Measurements from ENCODE around the gene THSD1. TPM values are rescaled to one million over a fixed set of nuclear protein-coding genes. Genes with fewer than 3 reads are reported as not detected.
"Not testable (repeated sequence)": the region's sequence is repeated elsewhere in the genome, so short reads cannot be mapped to it uniquely, and the experiment has no call there.

Gene THSD1
- total RNA-seq, 4 donors from 2014 or later = 3.6 to 4.9 (median 4.5) TPM

GRCh38 chr13:52419080-52419479, 13.1 kb upstream of the THSD1 start:
- in situ Hi-C loops (cut with MboI; ENCODE audit: low sequenced_read_pairs in 4 of 4) = no loop called here
- H3K27ac ChIP-seq = no peak overlapping the region
- ATAC-seq = no peak
- intact Hi-C loops (cut with DNase I; ENCODE audit: low total_unique reads) = no loop called here
- no peaks in the 10 kb centered on the region for H3K27me3 ChIP-seq
- H3K9me3 ChIP-seq = no peaks in the 10 kb centered on the region
- no peaks in the 10 kb centered on the region for H3K4me1 ChIP-seq
- peaks cover 2 to 72% of the 10 kb centered on the region in 2 donors for H3K36me3 ChIP-seq
- TF ChIP-seq, protein P1, sequence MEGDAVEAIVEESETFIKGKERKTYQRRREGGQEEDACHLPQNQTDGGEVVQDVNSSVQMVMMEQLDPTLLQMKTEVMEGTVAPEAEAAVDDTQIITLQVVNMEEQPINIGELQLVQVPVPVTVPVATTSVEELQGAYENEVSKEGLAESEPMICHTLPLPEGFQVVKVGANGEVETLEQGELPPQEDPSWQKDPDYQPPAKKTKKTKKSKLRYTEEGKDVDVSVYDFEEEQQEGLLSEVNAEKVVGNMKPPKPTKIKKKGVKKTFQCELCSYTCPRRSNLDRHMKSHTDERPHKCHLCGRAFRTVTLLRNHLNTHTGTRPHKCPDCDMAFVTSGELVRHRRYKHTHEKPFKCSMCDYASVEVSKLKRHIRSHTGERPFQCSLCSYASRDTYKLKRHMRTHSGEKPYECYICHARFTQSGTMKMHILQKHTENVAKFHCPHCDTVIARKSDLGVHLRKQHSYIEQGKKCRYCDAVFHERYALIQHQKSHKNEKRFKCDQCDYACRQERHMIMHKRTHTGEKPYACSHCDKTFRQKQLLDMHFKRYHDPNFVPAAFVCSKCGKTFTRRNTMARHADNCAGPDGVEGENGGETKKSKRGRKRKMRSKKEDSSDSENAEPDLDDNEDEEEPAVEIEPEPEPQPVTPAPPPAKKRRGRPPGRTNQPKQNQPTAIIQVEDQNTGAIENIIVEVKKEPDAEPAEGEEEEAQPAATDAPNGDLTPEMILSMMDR (IDR thresholded peaks at IDR 0.05 in 4 of 5, conservative IDR thresholded peaks at IDR 0.05 in 1 of 5) = no peak
- no peak for TF ChIP-seq POLR2A (IDR thresholded peaks at IDR 0.05)
- no peak overlapping the region for H3K4me3 ChIP-seq
- no peak for DNase-seq

DNA sequence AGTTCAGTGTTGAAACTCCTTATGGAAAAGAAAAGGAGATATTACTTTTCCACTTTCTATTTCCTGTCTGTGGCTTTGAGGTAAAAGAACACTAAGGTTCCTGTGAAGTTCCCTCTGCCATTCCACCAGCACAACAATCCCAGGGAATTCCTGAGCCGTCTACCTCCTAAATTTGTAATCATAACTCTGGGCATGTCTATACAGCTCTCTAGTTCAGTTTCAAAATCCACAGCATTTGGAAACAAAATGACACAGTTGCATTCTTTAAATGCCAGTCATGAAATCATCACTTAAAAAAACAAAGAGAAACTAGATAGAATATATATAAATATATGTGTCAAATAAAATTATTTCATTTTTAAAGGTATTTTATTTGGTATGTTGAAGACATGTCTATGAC, 9.0 kb upstream of the THSD1 start:
- no peak for ATAC-seq
- H3K27me3 ChIP-seq = no peaks in the 10 kb centered on the region

DNA sequence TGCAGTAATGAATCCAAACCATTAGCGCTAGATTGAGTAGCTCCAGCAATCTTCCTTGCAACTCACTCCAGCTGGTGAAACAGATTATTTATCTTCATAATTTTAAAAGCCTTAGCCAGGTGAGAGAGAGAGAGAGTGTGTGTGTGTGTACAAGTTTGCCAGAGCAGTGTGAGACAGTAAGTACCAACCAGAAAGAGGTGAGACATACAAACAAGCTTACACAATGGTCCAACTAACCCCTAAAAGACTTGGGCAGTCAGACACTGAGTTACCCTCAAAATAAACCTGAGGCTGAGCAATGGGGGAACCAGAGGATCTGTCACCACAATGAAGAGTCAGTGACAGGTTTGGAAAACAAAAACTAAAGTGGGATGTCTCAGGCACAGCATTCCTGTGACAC, 8.1 kb upstream of the THSD1 start:
- H3K36me3 ChIP-seq = peaks cover 0 to 67% of the 10 kb centered on the region in 2 donors
- H3K27me3 ChIP-seq = no peaks in the 10 kb centered on the region
- TF ChIP-seq, protein P1 (IDR thresholded peaks at IDR 0.05 in 4 of 5, conservative IDR thresholded peaks at IDR 0.05 in 1 of 5) = no peak
- TF ChIP-seq POLR2A (IDR thresholded peaks at IDR 0.05) = no peak
- no peaks in the 10 kb centered on the region for H3K4me1 ChIP-seq
- ATAC-seq (no peak), DNase-seq (no peak)
- in situ Hi-C loops (cut with MboI; ENCODE audit: low sequenced_read_pairs in 4 of 4) = no loop called here
- intact Hi-C loops (cut with DNase I; ENCODE audit: low total_unique reads) = no loop called here
- no peaks in the 10 kb centered on the region for H3K9me3 ChIP-seq
- H3K27ac ChIP-seq = no peak overlapping the region
- no peak overlapping the region for H3K4me3 ChIP-seq

More for the DNA sequence above, 9.0 kb upstream of the THSD1 start:
- DNase-seq = no peak
- H3K36me3 ChIP-seq = peaks cover 0 to 67% of the 10 kb centered on the region in 2 donors
- intact Hi-C loops (cut with DNase I; ENCODE audit: low total_unique reads) (no loop called here), in situ Hi-C loops (cut with MboI; ENCODE audit: low sequenced_read_pairs in 4 of 4) (no loop called here)
- no peak overlapping the region for H3K4me3 ChIP-seq
- TF ChIP-seq, protein P1 (IDR thresholded peaks at IDR 0.05 in 4 of 5, conservative IDR thresholded peaks at IDR 0.05 in 1 of 5) = no peak
- no peak for TF ChIP-seq POLR2A (IDR thresholded peaks at IDR 0.05)
- no peaks in the 10 kb centered on the region for H3K4me1 ChIP-seq
- H3K27ac ChIP-seq = no peak overlapping the region
- no peaks in the 10 kb centered on the region for H3K9me3 ChIP-seq

- H3K36me3 ChIP-seq = peaks cover 0 to 56% of the 10 kb centered on the region in 2 donors
- DNase-seq = no peak
- no peak overlapping the region for H3K27ac ChIP-seq
- ATAC-seq = no peak
- in situ Hi-C loops (cut with MboI; ENCODE audit: low sequenced_read_pairs in 4 of 4) (no loop called here), intact Hi-C loops (cut with DNase I; ENCODE audit: low total_unique reads) (no loop called here)
- no peaks in the 10 kb centered on the region for H3K27me3 ChIP-seq
- H3K4me1 ChIP-seq = no peaks in the 10 kb centered on the region
- no peaks in the 10 kb centered on the region for H3K9me3 ChIP-seq
- H3K4me3 ChIP-seq = no peak overlapping the region
- TF ChIP-seq, protein P1 (IDR thresholded peaks at IDR 0.05 in 4 of 5, conservative IDR thresholded peaks at IDR 0.05 in 1 of 5) = no peak
These were observed 6.2 kb upstream of the THSD1 start for GRCh38 chr13:52412128-52412527.

DNA sequence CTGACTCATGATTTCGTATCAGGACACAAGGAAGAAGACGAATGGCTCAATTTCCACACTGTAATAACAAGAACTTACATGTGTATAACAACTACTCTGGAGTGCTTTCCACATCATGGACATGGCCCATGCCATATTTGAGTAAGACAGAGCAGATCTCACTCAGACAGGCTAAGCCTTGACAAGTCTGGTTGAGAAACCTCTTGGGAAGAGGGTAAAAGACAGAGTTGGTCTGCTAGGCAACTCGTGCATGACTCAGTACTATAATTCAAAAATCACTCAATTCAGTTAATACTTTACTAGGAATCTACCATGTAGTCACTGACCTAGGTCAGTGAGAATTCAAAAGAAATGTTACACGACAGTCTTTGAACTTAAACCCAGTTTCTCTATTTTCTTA, 5.7 kb upstream of the THSD1 start:
- intact Hi-C loops (cut with DNase I; ENCODE audit: low total_unique reads) = no loop called here
- H3K9me3 ChIP-seq = no peaks in the 10 kb centered on the region
- TF ChIP-seq, protein P1 (IDR thresholded peaks at IDR 0.05 in 4 of 5, conservative IDR thresholded peaks at IDR 0.05 in 1 of 5) = no peak
- no peak for TF ChIP-seq POLR2A (IDR thresholded peaks at IDR 0.05)
- no peak for DNase-seq
- H3K4me3 ChIP-seq = no peak overlapping the region
- H3K4me1 ChIP-seq = no peaks in the 10 kb centered on the region
- H3K27me3 ChIP-seq = no peaks in the 10 kb centered on the region
- in situ Hi-C loops (cut with MboI; ENCODE audit: low sequenced_read_pairs in 4 of 4) = no loop called here
- ATAC-seq = no peak
- peaks cover 0 to 51% of the 10 kb centered on the region in 2 donors for H3K36me3 ChIP-seq
- H3K27ac ChIP-seq = no peak overlapping the region

DNA sequence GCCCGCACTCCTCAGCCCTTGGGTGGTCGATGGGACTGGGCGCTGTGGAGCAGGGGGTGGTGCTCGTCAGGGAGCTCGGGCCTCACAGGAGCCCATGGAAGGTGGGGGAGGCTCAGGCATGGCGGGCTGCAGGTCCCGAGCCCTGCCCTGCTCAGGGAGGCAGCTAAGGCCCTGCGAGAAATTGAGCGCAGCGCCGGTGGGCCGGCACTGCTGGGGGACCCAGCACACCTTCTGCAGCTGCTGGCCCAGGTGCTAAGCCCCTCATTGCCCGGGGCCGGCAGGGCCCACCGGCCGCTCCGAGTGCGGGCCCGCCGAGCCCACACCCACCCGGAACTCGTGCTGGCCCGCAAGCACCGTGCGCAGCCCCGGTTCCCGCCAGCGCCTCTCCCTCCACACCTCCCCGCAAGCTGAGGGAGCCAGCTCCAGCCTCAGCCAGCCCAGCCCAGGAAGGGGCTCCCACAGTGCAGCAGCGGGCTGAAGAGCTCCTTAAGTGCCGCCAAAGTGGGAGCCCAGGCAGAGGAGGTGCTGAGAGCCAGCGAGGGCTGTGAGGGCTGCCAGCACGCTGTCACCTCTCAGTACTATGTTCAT, 2.2 kb upstream of the THSD1 start:
- intact Hi-C loops (cut with DNase I; ENCODE audit: low total_unique reads); DNase-seq; H3K27ac ChIP-seq; ATAC-seq; H3K9me3 ChIP-seq; H3K4me3 ChIP-seq; in situ Hi-C loops (cut with MboI; ENCODE audit: low sequenced_read_pairs in 4 of 4); H3K27me3 ChIP-seq; H3K4me1 ChIP-seq: not testable (repeated sequence)
- H3K36me3 ChIP-seq = peaks cover 0 to 18% of the 10 kb centered on the region in 2 donors

- H3K4me3 ChIP-seq; in situ Hi-C loops (cut with MboI; ENCODE audit: low sequenced_read_pairs in 4 of 4); intact Hi-C loops (cut with DNase I; ENCODE audit: low total_unique reads); H3K27me3 ChIP-seq; H3K4me1 ChIP-seq; H3K27ac ChIP-seq; ATAC-seq; DNase-seq; H3K9me3 ChIP-seq: not testable (repeated sequence)
- peaks cover 0 to 11% of the 10 kb centered on the region in 2 donors for H3K36me3 ChIP-seq
These were observed 1.5 kb upstream of the THSD1 start for GRCh38 chr13:52407436-52407835.
